RPMI8226 (cell line): ENCODE measurements around the gene RBM47.
"Not testable (repeated sequence)": the region's sequence is repeated elsewhere in the genome, so short reads cannot be mapped to it uniquely, and the experiment has no call there.

Experiments used
- DNase-seq: peaks from one replicate; pipeline ENCODE4 v3.0.0-alpha.2; 2015

The RBM47 gene

GRCh38 chr4:40399578-40399977 lies 230.1 kb downstream of the RBM47 start:
- DNase-seq: no peak

GRCh38 chr4:40395908-40396793 lies 233.5 kb downstream of the RBM47 start:
- DNase-seq: peak; percentile 3

GRCh38 chr4:40395166-40395900 lies 234.3 kb downstream of the RBM47 start:
- DNase-seq: peak; percentile 2

GRCh38 chr4:40394236-40394635 lies 235.4 kb downstream of the RBM47 start:
- no peak for DNase-seq

GRCh38 chr4:40392241-40392640 lies 237.4 kb downstream of the RBM47 start:
- not testable (repeated sequence) for DNase-seq

DNA sequence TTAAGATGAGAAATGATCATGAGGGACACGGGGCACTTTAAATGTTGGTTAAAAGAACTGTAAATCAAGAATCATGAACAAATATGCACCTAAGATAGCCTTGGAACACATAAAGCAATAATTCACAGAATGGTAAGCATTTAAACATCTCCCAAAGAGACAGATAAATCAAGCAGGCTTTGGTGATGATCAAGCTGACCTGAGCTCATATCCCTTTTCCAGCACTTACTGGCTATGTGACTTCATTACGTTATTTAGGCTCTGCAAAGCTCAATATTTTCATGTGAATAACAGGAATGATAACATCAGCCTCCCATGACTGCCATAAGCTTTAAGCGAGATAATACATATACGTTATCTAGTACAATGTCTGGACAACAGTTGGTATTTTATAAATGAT lies 239.7 kb downstream of the RBM47 start:
- DNase-seq: no peak

DNA sequence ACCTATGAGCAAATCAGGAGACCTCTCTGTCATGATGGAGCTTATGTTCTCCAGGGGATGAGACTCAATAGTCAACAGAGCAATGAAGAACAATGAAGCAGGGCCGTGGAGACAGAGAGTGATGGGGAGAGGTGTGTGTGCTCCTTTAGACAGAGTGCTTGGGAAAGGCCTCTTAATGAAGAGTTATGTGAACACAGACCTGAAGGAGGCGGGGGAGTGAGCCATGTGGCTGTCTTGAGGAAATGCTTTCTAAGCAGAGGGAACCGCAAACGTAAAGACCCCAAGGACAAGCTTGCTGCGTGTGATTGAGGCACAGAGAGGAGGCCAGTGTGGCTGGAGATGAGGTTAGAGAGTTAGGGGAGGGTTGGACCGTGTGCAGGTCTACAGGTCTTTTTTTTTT lies 241.4 kb downstream of the RBM47 start:
- no peak for DNase-seq

DNA sequence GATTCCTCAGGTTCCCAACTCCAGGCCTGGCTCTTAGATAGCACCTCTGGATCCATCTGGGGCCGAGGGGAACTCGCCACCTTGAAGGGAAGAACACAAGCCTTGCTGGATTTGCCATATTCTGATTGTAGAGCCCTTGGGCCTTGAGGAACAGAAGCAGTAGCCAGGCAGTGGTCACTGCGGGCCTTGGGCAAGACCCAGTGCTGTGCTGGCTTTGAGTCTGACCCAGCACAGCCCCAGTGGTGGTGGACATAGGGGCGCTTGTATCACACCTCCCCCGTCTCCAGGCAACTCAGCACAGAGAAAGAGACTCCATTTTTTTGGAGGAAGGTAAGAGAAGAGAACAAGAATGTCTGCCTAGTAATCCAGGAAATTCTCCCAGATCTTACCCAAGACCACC lies 249.0 kb downstream of the RBM47 start:
- no peak for DNase-seq

- no peak for DNase-seq
These were observed 250.4 kb downstream of the RBM47 start for GRCh38 chr4:40379248-40379647.

DNA sequence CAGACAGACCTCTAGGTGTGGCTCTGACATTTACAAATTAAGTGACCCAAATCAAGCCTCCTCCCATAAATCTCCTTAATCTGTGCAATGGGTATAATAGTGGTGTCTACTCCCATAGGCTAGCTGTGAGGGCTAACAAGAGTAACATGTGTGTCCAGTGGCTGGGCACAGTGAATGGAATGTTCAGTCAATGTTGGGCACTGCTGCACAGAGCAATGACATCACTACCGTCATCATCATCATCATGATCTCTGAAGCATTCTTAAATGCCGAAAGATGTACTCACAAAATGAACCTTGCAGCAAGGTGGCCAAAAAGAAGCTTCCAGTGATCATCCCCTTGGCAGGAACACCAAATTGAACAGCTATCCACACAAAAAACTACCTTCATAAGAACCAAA lies 251.0 kb downstream of the RBM47 start:
- DNase-seq: no peak

GRCh38 chr4:40377512-40378365 lies 251.9 kb downstream of the RBM47 start:
- no peak for DNase-seq

GRCh38 chr4:40375620-40376019 lies 254.0 kb downstream of the RBM47 start:
- no peak for DNase-seq

DNA sequence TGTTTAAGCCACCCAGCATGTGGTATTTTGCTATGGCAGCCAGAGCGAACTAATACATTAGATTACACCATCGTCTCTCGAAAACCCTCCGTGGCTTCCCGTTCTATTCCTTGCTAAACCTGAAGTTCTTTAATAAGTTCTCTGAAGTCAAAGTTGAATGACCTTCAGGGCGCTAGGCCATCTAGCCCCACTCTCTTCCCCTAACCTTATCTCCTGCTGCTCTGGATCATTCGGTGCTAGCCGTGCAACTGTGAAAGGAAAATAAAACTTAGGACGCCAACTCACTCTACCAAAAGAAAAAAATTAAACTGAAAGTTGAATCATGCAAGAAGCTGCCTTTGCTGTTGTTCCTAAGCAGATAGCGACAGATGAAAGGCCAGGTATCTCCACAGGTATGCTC lies 254.6 kb downstream of the RBM47 start:
- DNase-seq: no peak

- no peak for DNase-seq
These were observed 256.0 kb downstream of the RBM47 start for GRCh38 chr4:40373636-40374035.
